ENCODE results near the gene VAC14. TPM values are rescaled to one million over a fixed set of nuclear protein-coding genes. Genes with fewer than 3 reads are reported as not detected.

The VAC14 gene
- total RNA-seq, 4 donors from 2014 or later, result 39.5 to 65.5 (median 45.4) TPM

DNA sequence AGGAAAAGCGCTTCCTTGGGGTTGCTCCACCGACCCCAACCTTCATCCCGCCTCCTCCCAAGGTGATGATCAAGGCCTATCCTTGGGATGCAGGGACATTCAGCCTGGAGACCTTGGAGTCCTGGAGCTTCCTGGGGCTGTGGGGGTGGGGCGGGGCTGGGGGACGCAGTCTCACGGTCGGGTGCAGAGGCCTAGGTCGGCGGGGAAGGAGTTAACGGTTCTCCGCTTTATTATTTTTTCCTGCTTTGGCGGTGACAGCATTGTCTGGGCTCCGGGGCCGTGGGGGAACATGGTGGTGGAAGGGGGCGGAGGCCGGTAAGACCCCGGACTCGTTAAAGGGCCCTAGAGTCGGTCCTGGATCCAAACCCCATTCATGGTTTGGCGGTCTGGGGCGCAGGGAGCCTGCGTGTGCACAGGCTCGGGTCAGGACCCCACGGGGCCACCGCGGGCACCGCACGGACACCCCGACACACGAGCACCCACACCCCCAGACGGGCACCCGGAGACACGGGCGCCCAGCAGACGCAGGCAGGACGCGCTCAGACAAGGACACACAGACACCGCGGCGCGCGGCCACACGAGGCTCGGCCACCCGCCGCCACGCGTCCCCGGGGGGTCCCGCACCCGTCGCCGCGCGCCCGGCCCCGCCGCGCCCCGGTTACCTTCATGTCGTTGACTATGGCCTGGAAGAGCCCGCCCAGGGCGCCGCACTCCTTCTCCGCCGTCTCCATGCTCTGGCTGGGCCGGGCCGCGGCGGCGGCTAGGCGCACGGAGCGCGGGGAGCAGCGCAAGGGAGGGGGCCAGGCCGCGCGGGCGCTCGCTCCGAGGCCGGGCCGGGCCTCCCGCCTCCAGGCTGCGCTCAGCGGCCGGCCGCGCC, 115.7 kb downstream of the VAC14 start:
- H3K4me1 ChIP-seq, result peaks cover 94% of the 10 kb centered on the region
- H3K27me3 ChIP-seq, result no peaks in the 10 kb centered on the region
- H3K27ac ChIP-seq, result peak overlapping the region; percentile 91
- TF ChIP-seq, protein P1, sequence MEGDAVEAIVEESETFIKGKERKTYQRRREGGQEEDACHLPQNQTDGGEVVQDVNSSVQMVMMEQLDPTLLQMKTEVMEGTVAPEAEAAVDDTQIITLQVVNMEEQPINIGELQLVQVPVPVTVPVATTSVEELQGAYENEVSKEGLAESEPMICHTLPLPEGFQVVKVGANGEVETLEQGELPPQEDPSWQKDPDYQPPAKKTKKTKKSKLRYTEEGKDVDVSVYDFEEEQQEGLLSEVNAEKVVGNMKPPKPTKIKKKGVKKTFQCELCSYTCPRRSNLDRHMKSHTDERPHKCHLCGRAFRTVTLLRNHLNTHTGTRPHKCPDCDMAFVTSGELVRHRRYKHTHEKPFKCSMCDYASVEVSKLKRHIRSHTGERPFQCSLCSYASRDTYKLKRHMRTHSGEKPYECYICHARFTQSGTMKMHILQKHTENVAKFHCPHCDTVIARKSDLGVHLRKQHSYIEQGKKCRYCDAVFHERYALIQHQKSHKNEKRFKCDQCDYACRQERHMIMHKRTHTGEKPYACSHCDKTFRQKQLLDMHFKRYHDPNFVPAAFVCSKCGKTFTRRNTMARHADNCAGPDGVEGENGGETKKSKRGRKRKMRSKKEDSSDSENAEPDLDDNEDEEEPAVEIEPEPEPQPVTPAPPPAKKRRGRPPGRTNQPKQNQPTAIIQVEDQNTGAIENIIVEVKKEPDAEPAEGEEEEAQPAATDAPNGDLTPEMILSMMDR (IDR thresholded peaks at IDR 0.05), result no peak
- TF ChIP-seq POLR2AphosphoS5 (IDR thresholded peaks at IDR 0.05), result no peak
- peaks cover 2% of the 10 kb centered on the region for H3K36me3 ChIP-seq
- no peaks in the 10 kb centered on the region for H3K9me3 ChIP-seq
- no peak for DNase-seq (ENCODE audit: low spot score in 2 of 2)
- peak overlapping the region; percentile 85 for H3K4me3 ChIP-seq
- WGBS, result 3% methylated on average over 18 of the region's 90 CpGs

DNA sequence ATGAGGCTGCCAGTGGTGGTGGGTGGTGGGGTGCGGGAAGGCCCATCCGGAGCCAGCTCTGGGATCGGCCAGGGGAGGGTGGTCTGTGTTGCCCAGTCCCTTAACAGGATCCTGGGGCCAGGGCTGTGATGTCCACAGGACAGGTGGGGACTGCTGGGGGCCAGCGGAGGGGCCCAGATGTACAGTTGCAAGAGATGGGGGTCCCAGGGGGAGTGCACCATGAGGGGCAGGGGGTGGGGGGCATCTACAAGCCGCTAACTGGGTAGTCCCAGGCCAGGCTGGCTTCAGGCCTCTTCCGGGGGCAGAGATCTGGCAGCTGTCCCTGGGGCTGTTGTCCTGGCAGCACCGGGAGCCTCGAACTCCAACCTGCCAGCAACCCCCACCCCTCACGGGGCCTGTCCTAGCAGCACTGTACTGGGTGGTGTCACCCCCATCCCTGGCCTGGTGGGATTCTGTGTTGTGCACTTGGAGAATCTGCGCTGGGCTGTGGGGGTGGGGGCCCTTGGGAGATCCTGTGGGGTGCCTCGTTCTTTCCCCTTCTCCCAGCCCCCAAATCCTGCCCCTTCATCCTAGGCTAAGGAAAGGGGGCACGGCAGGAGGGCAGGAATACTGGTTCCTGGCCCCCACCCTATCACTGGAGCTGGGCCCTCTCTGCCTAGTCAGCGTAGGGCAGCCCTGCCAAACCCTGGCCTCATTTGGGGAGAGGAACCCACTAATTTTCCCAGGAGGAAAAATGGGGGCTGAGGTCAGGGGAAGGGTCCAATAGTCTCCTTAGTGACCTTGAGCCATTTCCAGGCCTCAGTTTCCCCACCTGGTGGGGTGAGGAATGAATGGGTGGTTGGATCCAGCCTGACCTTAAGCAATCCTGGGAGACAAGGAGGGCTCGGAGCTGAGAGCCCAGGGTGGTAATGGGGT, 116.6 kb downstream of the VAC14 start:
- H3K9me3 ChIP-seq, result no peaks in the 10 kb centered on the region
- peak overlapping the region; percentile 85 for H3K4me3 ChIP-seq
- WGBS, result 29% methylated on average over 2 of the region's 14 CpGs
- TF ChIP-seq POLR2A (IDR thresholded peaks at IDR 0.05) (no peak), POLR2AphosphoS5 (IDR thresholded peaks at IDR 0.05) (no peak)
- H3K27ac ChIP-seq, result peak overlapping the region; percentile 91
- peaks cover 11% of the 10 kb centered on the region for H3K36me3 ChIP-seq
- DNase-seq (ENCODE audit: low spot score in 2 of 2), result no peak
- peaks cover 89% of the 10 kb centered on the region for H3K4me1 ChIP-seq
- H3K27me3 ChIP-seq, result no peaks in the 10 kb centered on the region

DNA sequence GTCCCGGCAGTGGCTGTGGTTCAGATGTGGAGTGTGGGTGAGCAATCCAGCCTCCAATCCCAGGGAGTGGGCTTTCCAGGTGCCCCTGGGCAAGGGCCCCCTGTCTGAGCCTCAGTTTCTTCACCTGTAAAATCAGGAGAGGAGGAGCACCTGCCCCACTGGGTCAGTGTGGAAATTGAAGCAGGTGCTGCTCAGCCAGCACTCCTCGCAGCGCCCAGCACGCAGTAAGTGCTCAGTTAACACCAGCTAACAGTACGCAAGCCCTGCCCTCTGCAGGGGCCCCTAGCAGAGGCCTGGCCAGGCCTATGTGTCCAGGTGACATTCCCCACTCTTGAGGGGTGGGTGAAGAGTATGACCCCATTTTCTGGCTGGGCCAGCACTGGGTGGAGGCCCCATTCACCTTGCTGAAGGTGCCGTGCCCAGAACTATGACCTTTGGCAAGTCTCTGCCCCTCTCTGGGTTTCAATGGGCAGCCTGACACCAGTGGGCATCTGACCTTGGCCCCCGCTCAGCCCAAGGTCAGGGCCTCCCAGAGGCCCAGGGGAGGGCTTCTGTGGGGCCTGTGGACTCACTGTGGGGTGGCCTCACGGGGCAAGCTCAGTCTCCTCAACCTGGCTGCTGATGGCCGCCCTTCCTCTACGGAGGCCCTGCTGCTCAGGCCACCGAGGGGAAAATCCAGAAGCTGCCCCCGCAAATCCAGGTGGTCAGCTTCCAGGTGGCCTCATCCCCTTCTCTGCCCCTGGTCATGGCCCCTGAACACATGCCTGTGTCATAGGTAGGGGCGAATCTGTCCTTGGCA, 117.6 kb downstream of the VAC14 start:
- H3K4me3 ChIP-seq, result peak overlapping the region; percentile 85
- no peak for DNase-seq (ENCODE audit: low spot score in 2 of 2)
- peaks cover 22% of the 10 kb centered on the region for H3K36me3 ChIP-seq
- TF ChIP-seq, protein P1 (IDR thresholded peaks at IDR 0.05), result no peak
- TF ChIP-seq EP300 (IDR thresholded peaks at IDR 0.05) (no peak), POLR2AphosphoS5 (IDR thresholded peaks at IDR 0.05) (no peak), POLR2A (IDR thresholded peaks at IDR 0.05) (no peak)
- peaks cover 78% of the 10 kb centered on the region for H3K4me1 ChIP-seq
- H3K9me3 ChIP-seq, result no peaks in the 10 kb centered on the region
- 69% methylated on average over 5 of the region's 13 CpGs for WGBS
- H3K27me3 ChIP-seq, result no peaks in the 10 kb centered on the region
- peak overlapping the region; percentile 91 for H3K27ac ChIP-seq

DNA sequence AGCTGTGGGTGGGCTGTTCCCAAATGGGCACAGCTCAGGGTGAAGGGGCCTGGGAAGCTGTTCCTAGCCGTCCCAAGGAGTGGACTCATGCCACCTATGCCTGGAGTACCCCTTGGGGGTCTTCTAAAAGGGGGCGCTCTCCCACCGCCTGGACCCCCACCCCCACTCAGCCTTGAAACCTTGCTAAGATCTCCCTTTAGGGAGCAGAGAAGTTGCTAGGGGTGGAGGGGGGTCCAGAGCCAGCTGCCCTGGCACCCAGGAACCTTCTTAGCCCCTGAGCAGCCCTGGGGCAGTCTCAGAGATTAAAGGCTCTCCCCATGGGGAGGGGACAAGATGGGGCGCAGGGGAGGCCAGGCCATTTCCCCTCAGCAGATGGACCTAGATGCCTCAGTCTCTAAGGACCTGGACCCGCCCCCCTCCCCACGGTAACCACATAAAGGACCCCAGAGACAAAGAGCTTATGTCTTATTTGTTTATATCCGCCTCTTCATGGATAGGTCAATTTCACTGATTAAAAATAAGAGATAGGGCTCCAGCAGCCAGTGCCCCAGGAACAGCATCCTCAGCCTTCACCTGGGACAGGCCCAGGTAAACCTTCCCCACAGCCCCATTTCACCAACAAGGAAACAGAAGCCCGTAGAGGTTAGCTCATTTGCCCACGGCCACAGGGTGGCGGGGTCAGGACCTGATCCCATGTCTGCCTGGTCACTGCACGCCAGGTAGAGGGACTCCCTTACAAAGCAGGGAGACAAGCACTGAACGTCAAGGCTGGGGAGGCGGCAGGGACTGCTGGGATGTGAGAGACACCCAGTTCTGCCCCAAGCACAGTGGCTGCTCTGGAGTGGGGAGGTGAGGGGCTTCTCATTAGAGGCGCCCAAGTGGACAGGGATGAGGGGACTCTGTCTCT, 118.5 kb downstream of the VAC14 start:
- peaks cover 70% of the 10 kb centered on the region for H3K4me1 ChIP-seq

More for the DNA sequence above, 118.5 kb downstream of the VAC14 start:
- H3K9me3 ChIP-seq, result no peaks in the 10 kb centered on the region
- peak overlapping the region; percentile 24 for H3K4me3 ChIP-seq
- 60% methylated on average over 8 of the region's 14 CpGs for WGBS
- peak overlapping the region; percentile 70 for H3K27ac ChIP-seq
- no peak for DNase-seq (ENCODE audit: low spot score in 2 of 2)
- peaks cover 30% of the 10 kb centered on the region for H3K36me3 ChIP-seq
- no peaks in the 10 kb centered on the region for H3K27me3 ChIP-seq
- TF ChIP-seq POLR2AphosphoS5 (IDR thresholded peaks at IDR 0.05) (no peak), EP300 (IDR thresholded peaks at IDR 0.05) (no peak), POLR2A (IDR thresholded peaks at IDR 0.05) (no peak)
- TF ChIP-seq, protein P1 (IDR thresholded peaks at IDR 0.05), result no peak

Data from suprapubic skin (tissue), 4 donors.